Mammary epithelial cell (primary cell): ENCODE data around the gene SOD1.

ENCODE experiments used
- EZH2 ChIP-seq: IDR thresholded peaks from 2 replicates; pipeline ENCODE4 v1.6.1; 2012; ENCODE audit warnings: low read length, inconsistent platforms, borderline replicate concordance
- TF ChIP-seq, protein P1 (sequence below), 2 donors: IDR thresholded peaks in 1 of 2; conservative IDR thresholded peaks in 1 of 2; 2 replicates each; pipeline ENCODE4 v1.5.1; 2011 to 2012; ENCODE audit warnings: inconsistent platforms in 2 of 2, low read length in 2 of 2, mild to moderate bottlenecking in 2 of 2, control low read depth in 1 of 2, low read depth in 1 of 2; ENCODE audit not compliant: insufficient read depth in 1 of 2; ENCODE audit errors: extremely low read depth in 1 of 2

DNA sequence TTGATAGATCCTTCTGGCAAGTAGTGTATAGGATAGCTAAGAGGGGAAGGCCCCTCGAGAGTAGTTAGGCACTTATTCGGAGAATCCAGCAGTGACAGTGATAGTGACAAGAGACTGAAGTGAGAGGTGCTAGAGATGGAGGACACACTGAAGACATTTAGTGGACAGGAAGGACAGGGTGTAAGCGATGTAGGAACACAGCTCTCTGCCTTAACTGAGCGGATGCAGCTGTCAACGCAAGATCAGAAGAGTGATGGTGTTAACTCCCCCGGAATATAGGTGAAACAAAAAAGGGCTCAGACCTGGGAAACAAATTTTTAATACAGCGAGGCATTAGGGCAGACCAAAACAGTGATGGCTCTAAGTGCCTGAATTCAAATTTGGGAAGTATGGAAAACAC is 15.8 kb downstream of the SOD1 start:
- TF ChIP-seq, protein P1, sequence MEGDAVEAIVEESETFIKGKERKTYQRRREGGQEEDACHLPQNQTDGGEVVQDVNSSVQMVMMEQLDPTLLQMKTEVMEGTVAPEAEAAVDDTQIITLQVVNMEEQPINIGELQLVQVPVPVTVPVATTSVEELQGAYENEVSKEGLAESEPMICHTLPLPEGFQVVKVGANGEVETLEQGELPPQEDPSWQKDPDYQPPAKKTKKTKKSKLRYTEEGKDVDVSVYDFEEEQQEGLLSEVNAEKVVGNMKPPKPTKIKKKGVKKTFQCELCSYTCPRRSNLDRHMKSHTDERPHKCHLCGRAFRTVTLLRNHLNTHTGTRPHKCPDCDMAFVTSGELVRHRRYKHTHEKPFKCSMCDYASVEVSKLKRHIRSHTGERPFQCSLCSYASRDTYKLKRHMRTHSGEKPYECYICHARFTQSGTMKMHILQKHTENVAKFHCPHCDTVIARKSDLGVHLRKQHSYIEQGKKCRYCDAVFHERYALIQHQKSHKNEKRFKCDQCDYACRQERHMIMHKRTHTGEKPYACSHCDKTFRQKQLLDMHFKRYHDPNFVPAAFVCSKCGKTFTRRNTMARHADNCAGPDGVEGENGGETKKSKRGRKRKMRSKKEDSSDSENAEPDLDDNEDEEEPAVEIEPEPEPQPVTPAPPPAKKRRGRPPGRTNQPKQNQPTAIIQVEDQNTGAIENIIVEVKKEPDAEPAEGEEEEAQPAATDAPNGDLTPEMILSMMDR (conservative IDR thresholded peaks at IDR 0.05 in 1 of 2, IDR thresholded peaks at IDR 0.05 in 1 of 2; ENCODE audit: extremely low read depth in 1 of 2, insufficient read depth in 1 of 2, low read depth in 1 of 2, low read length in 2 of 2): no peak
- no peak for TF ChIP-seq EZH2
